ENCODE measurements around the gene DYSF. TPM values are rescaled to one million over a fixed set of nuclear protein-coding genes. Genes with fewer than 3 reads are reported as not detected.

DYSF gene
- total RNA-seq, 1 donor from 2014 or later: 4.2 TPM

- H3K27me3 Mint-ChIP-seq: no peaks in the 10 kb centered on the region
- peaks cover 7% of the 10 kb centered on the region for H3K4me1 Mint-ChIP-seq (ENCODE audit: unreplicated experiment)
- no peaks in the 10 kb centered on the region for H3K36me3 Mint-ChIP-seq
- no peak overlapping the region for H3K4me3 Mint-ChIP-seq
- DNase-seq (ENCODE audit: extremely low spot score, unreplicated experiment): no peak
- H3K27ac Mint-ChIP-seq: no peak overlapping the region
- no peaks in the 10 kb centered on the region for H3K9me3 Mint-ChIP-seq
- TF ChIP-seq CTCF (conservative IDR thresholded peaks at IDR 0.05): no peak
Observed at GRCh38 chr2:71564361-71564760, 111.0 kb downstream of the DYSF start.

GRCh38 chr2:71564790-71565189 is 111.4 kb downstream of the DYSF start:
- DNase-seq (ENCODE audit: extremely low spot score, unreplicated experiment): no peak
- peaks cover 5% of the 10 kb centered on the region for H3K4me1 Mint-ChIP-seq (ENCODE audit: unreplicated experiment)
- no peak overlapping the region for H3K27ac Mint-ChIP-seq
- H3K36me3 Mint-ChIP-seq: no peaks in the 10 kb centered on the region
- no peak overlapping the region for H3K4me3 Mint-ChIP-seq
- H3K27me3 Mint-ChIP-seq: no peaks in the 10 kb centered on the region
- no peak for TF ChIP-seq CTCF (conservative IDR thresholded peaks at IDR 0.05)
- no peaks in the 10 kb centered on the region for H3K9me3 Mint-ChIP-seq

GRCh38 chr2:71566372-71566771 is 113.0 kb downstream of the DYSF start:
- no peak for DNase-seq (ENCODE audit: extremely low spot score, unreplicated experiment)
- H3K9me3 Mint-ChIP-seq: no peaks in the 10 kb centered on the region
- H3K4me1 Mint-ChIP-seq (ENCODE audit: unreplicated experiment): peaks cover under 1% of the 10 kb centered on the region
- H3K27ac Mint-ChIP-seq: no peak overlapping the region
- no peaks in the 10 kb centered on the region for H3K36me3 Mint-ChIP-seq
- no peaks in the 10 kb centered on the region for H3K27me3 Mint-ChIP-seq
- no peak for TF ChIP-seq CTCF (conservative IDR thresholded peaks at IDR 0.05)
- no peak overlapping the region for H3K4me3 Mint-ChIP-seq

GRCh38 chr2:71567625-71568024 is 114.3 kb downstream of the DYSF start:
- Mint-ChIP-seq H3K4me1 (ENCODE audit: unreplicated experiment) (no peaks in the 10 kb centered on the region), H3K36me3 (no peaks in the 10 kb centered on the region), H3K4me3 (no peak overlapping the region), H3K27me3 (no peaks in the 10 kb centered on the region), H3K9me3 (no peaks in the 10 kb centered on the region), H3K27ac (no peak overlapping the region)
- no peak for DNase-seq (ENCODE audit: extremely low spot score, unreplicated experiment)
- TF ChIP-seq CTCF (conservative IDR thresholded peaks at IDR 0.05): no peak

GRCh38 chr2:71568103-71568502 is 114.7 kb downstream of the DYSF start:
- no peaks in the 10 kb centered on the region for H3K27me3 Mint-ChIP-seq
- H3K36me3 Mint-ChIP-seq: no peaks in the 10 kb centered on the region
- no peak overlapping the region for H3K27ac Mint-ChIP-seq
- no peaks in the 10 kb centered on the region for H3K9me3 Mint-ChIP-seq
- H3K4me1 Mint-ChIP-seq (ENCODE audit: unreplicated experiment): no peaks in the 10 kb centered on the region
- no peak for DNase-seq (ENCODE audit: extremely low spot score, unreplicated experiment)
- H3K4me3 Mint-ChIP-seq: no peak overlapping the region
- TF ChIP-seq CTCF (conservative IDR thresholded peaks at IDR 0.05): no peak

- H3K27me3 Mint-ChIP-seq: no peaks in the 10 kb centered on the region
- H3K27ac Mint-ChIP-seq: no peak overlapping the region
- H3K4me1 Mint-ChIP-seq (ENCODE audit: unreplicated experiment): no peaks in the 10 kb centered on the region
- no peak overlapping the region for H3K4me3 Mint-ChIP-seq
- no peak for TF ChIP-seq CTCF (conservative IDR thresholded peaks at IDR 0.05)
- no peaks in the 10 kb centered on the region for H3K9me3 Mint-ChIP-seq
- no peak for DNase-seq (ENCODE audit: extremely low spot score, unreplicated experiment)
- no peaks in the 10 kb centered on the region for H3K36me3 Mint-ChIP-seq
Observed at GRCh38 chr2:71570511-71570910, 117.2 kb downstream of the DYSF start.

All from type B pancreatic cell (in vitro differentiated cells).